Activated CD8-positive, alpha-beta memory T cell treated with anti-CD3 and anti-CD28 coated beads, Interleukin-2, amount 50 U/mL, for 48 hours (primary cell): ENCODE results near the gene TFG.
"Not testable (repeated sequence)": the region's sequence is repeated elsewhere in the genome, so short reads cannot be mapped to it uniquely, and the experiment has no call there.

Experiments used
- DNase-seq: peaks from one replicate; pipeline ENCODE4 v3.0.0-alpha.2; 2020

The TFG gene

DNA sequence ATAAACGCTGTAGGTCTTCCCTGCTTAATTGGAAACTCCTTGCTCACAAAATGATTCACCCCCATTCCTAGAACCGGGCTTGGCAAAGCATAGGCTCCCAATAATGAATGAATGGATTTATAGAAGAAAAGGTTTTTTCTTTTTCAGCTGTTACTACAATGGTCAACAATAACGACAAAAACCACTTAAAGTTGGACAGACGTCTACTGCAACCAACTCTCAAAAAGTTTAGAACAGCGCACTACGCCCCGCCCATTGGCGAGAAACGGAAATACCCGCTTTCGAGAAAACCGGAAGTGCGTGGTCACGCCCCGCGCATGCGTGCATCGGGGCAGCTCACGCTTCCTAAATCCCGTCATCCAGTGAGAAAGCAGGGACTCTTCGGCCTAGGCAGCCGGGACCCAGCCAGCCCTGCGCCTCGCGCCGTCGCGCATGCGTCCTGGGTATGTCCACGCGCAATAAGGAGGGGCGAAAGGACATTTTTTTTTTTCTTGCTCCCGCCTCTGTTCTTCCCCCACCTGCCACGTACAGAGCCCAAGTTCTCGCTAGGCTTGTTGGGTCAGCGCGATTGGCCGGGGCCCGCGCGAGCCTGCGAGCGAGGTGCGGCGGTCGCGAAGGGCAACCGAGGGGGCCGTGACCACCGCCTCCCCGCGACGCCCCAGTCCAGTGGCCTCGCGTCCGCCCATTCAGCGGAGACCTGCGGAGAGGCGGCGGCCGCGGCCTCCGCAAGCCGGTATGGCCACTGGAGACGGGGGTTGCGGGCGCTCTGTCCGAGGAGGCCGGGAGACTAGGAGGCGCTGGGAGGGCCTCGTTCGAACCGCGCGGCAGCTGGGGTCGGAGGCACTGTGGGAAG lies at the start of gene TFG:
TSS of gene TFG (plus strand) at position 506 of the 853 bp plus-strand sequence. CDS start 4,192 bp downstream, outside the sequence.
- peak; percentile 98 for DNase-seq

DNA sequence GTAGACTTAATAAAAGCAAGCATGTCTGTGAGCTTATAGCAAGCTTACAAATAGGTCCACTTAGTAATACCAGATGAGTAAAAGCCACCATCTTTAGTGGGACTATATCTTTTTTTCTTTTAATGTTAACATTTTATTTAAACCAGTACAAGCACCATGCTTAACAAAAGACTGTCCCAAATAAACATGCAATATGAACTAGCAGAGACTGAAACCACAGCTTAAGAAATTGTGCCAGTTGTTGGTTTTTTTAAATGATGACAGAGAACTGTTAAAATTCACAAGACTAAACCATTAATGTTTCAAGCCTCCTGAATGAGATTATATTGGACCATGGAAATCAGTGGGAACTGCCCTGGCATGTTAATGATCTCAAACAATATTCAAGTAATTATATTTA lies 48.0 kb upstream of the TFG start:
- DNase-seq = not testable (repeated sequence)

DNA sequence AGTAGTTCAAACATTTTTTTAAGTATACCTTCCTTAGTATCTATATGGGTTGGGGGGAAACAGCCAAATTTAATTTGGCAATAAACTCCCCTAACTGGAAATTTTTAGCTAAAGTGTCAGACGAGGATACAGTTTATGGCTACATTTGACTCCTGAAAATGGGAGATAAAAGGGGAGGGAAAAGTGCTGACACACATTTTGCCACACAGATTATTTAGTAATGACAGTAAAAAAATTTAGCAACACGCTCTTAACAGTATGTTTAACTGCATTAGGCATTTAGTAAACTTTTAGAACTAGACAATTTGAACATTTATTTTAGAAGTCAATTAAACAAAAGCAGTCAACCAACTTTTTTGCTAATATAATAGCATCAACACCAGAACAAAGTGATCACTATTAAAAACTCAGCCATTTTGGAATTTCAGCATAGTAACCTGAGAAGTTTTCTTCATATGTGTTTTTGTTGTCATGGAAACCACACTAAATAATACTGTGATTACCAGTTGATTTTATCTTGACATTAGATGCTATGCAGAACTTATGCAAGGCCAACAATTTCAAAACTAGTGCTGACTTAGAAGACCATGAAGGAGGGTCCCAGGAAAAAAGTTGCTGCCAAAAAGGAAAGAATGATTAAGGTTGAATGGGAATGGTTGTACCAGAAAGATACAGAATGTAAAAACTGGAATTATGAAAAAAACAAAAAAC lies 47.0 kb upstream of the TFG start:
- DNase-seq = no peak

DNA sequence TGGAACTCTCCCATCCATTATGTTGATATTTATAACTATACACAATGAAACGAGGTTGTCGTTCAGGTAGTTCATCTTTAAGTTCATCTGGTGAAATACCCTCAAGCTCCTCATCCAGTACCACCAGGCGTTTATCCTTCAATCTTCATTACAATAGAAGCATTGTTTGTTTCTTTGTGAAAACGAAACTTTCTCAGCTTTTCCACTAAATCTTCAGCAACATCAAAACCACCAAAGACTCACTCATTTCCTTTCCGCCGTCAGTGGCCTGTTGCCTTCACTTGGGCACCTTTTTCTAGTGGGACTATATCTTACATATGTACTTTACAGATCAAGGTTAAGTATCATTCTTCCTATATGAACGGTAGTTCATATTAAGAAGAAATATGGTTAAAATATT lies 44.1 kb upstream of the TFG start:
- no peak for DNase-seq

DNA sequence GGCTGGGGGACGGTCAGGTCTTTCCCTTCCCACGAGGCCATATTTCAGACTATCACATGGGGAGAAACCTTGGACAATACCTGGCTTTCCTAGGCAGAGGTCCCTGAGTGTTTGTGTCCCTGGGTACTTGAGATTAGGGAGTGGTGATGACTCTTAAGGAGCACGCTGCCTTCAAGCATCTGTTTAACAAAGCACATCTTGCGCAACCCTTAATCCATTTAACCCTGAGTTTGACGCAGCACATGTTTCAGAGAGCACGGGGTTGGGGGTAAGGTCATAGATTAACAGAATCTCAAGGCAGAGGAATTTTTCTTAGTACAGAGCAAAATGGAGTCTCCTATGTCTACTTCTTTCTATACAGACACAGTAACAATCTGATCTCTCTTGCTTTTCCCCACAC lies 42.6 kb upstream of the TFG start:
- DNase-seq = not testable (repeated sequence)

DNA sequence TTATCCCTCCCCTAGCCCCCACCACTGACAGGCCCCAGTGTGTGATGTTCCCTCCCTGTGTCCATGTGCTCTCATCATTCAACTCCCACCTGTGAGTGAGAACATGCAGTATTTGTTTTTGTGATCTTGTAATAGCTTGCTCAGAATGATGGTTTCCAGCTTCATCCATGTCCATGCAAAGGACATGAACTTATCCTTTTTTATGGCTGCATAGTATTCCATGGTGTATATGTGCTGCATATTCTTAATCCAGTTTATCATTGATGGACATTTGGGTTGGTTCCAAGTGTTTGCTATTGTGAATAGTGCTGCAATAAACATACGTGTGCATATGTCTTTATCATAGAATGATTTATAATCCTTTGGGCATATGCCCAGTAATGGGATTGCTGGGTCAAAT lies 42.0 kb upstream of the TFG start:
- DNase-seq = not testable (repeated sequence)

DNA sequence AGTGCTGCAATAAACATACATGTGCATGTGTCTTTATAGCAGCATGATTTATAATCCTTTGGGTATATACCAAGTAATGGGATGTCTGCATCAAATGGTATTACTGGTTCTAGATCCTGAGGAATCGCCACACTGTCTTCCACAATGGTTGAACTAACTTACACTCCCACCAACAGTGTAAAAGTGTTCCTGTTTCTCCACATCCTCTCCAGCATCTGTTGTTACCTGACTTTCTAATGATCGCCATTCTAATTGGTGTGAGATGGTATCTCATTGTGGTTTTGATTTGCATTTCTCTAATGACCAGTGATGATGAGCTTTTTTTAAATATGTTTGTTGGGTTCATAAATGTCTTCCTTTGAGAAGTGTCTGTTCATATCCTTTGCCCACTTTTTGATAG lies 38.3 kb upstream of the TFG start:
- not testable (repeated sequence) for DNase-seq

DNA sequence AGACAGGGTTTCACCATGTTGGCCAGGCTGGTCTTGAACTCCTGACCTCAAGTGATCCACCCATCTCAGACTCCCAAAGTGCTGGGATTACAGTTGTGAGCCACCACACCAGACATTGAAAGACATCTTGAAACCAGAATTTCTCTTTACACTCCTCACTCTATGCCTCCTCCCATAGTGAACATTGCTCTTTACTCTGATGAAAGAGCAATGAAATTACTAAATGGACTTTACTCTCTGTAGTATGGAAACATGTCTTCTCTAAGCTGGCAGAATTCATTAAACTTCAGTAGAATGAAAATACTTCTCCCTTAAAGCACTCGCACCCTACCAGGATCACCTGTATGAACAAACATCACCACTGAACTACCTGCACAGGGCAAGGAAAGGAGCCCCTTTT lies 27.8 kb upstream of the TFG start:
- no peak for DNase-seq

DNA sequence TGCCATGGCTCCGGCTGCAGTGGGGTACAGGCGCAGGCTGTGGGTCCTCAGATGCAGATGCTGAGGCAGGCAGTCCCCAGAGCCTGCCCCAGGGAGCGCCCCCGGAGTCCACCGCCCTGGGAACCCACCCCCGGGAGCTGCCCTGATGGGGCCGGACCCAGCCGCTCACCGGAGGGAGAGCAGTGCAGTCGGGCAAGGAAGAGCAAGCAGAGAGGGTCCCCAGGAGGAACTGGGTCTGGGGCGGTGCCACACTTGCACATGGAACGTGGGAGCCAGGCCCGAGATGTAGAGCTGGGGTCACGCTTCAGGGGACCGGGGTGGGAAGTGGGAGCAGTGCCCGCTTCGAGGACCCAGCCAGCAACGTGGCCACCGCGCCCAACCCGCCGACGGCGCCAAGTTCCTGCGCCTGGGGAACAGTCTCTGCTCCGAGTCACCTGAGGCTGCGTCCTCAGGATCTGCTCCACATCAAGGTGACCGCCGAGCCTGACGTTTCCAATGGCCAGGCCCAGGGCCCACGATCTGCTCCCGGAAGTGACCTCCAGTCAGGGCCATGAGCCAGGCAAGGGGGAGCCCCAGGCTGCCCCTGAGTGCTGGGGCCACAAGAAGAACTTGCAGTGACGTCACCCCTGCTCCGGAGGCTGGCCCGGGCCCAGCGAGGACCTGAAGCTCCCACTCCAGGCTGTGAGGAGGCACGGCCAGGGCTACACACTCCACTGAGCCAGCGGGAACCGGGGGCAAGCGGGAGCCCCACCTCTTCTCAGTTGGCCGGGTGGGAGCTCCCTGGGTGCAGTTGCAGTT lies 27.0 kb upstream of the TFG start:
- DNase-seq = no peak

DNA sequence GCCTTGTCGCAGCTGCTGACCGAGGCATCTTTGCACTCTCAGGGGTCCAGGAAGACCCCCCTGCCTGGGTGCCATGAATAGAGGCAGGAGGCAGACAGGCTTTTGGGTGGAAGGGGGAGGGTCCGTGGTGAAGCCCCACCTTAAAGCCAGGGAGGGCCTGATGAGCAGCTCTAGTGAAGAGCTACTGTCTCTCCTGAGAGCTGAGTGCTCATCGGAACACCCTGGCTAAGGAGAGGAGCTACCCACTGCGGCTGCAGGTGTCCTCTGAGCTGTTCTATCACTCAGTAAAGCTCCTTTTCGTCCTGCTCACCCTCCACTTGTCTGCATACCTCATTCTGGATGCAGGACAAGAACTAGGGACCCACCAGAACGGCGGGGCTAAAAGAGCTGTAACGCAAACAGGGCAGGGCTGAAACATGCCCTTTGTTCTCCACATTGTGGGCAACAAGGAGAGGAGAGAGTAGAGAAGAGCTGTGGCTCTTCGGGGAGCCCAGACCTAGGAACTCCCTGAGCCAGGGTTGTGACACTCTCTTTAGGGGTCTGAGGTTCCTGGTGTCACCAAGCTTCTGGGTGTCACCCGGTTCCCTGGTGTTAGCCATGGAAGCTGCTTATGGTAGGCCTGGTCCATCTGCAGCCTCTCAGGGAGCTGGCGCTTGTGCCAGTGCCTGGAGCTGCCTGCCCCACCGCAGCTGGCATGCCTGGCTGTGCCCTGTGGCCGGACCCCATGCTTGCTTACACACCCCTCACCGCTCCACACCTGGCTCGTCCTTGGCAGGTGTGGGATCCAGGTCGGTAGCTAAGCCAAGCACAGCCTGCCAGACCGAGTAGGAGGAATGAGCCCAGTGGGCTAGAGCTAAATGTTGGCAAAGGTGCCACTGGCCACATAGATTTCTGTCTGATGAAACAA lies 26.2 kb upstream of the TFG start:
- no peak for DNase-seq

DNA sequence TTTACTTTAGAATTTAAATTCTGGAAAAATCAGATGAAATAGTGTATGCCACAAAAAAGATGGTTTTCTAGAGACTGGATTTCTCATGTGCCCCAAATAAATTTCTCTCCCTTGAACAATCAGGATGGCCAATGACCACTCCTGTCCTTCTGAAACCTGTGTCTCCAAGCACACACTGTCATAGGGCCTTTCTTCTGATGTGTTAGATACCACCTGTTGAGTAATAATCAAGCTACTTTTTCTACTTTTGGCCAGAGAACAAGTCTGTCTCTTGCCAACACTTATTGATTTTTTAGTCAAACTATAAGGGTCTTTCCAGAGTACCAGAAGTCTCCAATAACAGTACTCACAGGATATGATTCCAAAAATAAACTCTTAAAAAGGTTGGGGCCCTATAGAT lies 16.1 kb upstream of the TFG start:
- no peak for DNase-seq

DNA sequence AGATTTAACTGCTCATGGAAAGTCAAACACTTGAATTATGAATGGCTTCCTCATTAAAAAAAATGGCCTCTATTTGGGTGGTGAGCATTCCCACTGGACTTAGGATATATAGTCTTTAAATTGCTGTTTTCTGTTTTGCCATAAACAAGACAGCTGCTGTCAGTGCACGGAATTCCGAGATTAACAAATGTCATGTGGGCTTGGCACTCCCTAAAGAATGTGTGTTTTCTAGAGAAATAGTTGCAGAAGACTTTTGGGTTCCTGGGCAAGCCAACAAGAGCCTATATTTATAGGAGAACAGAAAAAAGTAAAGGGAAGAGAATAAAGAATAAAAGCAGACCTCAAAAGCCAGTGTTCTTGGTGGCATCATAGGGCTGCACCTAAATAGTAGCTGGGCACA lies 13.6 kb upstream of the TFG start:
- DNase-seq = no peak

DNA sequence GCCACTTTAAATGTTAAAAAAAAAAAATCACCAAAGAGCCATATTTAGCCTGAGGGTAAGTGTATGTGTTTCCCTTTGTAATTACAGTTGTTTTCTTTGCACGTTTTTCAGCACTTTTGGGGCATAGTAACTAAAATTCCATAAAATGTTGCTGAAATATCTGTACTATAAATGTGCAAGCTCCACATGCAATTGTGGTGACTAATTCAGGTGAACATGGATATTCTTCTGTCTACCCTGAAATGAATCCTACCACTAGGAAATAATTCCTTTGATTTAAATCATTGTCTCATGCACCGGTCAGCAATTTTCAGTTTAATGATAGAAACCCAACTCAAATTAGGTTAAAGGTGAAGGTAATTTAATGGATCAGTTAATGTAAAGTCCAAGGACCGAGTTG lies 13.1 kb upstream of the TFG start:
- no peak for DNase-seq

DNA sequence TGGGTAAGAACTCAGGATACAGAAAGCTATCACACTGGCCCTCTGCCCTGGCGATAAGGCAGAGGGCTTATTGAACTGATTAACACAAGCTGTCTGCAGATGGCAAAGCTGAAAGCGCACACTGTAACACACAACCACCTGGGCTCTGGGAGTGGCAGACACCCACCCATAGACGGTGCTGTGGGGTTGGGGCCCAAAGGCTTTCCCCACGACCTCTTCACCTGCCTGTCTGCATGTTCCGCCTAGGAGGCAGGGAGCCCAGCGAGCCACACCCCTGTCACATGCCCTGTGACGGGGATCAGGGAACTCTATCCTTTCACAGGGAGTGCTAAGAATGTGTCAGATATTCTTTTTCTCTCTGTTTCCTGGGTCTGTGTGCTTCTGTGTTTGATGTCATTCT lies 12.1 kb upstream of the TFG start:
- no peak for DNase-seq

DNA sequence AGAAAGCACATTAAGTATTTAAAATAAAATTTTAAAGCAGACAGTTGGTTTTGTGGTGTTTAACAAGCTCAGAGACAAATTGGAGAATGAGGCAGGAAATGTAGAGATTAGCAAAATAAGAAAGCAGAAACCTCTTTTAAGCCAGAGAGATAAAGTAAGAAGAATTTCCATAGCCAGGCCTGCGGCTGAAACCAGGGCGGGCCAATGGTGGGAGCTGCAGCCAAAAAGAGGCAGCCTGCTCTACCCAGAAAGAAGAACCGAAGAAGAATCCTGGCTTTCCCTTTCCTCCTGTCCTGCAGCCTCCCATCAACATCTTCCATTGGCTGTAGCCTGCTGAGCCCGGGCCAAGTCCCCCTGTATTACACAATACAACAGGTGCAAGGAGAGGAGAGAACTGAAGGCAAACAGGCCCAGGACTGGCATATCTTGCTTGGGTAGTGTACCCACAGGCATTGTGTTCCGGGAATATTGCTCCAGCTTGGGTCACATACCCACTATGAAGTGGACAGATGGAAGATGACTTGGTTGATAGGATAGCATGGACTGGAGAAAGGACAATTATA lies 11.5 kb upstream of the TFG start:
- DNase-seq = no peak

DNA sequence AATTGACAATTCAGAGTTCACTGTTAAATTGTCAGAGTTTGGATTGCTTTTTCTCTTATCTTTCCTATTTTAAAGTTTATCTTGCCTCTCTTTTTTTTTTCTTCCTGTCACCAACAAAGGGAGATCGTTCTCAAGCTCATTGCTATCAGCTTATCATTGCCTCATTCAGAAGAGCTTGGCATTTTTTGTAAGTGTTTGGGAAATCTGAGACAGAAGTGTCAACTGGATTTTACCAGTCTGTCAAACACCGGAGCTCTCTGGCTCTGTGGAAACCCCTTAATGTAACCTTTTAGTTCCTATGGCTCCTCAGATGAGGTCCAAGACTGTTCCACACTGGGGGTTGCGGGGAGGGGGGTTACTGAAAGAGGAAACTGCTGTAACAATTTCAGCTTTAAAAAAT lies 10.6 kb upstream of the TFG start:
- no peak for DNase-seq

DNA sequence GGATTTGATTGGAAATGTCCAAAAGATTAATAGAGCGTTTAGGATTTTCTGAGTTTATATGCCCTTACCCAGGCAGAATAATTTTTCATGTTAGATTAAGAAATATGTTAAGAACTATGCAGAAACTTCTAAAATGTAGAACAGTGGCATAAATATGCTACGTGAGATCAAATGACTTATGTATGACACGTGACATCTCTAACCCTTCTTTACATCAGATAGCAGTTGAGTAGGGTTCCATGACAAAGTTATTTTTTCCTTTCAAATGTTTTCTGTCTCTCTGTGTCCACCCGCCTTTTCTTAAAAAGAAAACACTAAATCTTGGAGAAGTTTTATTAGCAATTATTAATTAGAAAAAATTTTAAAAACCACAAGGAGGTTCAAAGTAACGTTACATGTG lies 8.6 kb upstream of the TFG start:
- DNase-seq = no peak

DNA sequence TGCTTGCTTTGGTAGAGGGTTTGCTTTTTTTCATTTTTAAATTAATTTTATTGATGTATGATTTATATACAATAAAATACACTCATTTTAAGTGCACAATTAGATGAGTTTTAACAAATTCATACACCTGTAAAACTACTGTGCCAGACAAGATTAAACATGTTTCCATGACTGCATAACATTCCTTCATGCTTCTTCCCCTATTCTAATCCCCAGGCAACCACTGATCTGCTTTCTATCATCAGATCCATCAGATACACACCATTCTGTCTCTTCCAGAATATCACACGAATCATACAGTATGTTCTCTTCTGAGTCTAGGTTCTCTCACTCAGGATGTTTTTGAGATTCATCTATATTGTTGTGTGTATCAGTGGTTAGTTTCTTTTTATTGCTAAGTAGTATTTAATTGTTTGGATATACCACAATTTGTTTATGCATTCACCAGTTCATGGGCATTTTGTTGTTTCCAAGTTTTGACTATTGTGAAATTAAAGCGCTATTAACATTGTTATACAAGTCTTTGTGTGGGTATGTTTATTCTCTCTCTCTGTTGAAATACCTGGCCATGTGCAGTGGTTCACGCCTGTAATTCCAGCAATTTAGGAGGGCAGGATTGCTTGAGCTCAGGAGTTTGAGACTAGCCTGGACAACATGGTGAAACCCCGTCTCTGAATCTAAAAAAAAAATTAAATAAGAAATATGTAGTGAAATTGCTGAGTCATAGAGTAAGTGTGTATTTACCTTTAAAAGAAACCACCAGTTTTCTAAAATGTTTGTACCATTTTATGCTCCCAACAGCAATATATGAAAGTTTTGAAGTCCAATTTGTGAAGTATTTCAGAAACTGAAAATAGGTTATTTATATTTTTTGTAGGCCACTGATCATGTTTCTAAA lies 7.0 kb upstream of the TFG start:
- no peak for DNase-seq

DNA sequence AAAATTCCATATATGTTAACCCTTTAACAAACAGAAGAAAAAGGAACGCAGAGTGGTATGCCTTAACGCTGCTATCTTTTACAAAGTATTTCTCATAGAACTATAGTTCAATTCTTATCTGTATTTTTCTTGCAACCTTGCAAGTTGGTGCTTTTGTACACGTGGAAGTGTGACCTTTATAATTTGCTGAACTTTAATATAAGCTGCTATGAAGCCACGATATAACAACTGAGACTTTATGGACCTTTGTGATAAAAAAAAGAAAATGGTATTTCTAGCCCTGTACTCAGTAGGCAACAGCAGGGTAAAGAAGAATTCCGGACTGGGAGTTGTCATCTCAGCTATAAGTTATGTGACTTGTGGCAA lies 6.3 kb upstream of the TFG start:
- no peak for DNase-seq

DNA sequence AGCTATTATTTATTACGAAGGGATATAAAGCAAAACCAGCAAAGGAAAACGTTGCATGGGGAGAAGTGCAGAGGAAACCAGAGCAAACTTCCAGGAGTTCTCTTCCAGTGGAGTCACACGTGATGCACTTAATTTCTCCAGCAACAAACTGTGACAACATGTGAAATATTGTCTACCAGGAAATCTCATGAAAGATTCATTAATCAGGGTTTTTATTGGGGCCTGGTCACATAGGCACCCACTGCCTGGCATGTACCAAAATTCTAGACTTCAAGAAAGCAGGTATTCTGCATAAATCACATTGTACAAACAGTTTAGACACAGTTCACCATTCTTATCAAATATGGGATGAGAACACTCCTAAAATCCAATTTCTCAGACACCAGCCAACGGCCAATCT lies 5.4 kb upstream of the TFG start:
- DNase-seq = no peak

DNA sequence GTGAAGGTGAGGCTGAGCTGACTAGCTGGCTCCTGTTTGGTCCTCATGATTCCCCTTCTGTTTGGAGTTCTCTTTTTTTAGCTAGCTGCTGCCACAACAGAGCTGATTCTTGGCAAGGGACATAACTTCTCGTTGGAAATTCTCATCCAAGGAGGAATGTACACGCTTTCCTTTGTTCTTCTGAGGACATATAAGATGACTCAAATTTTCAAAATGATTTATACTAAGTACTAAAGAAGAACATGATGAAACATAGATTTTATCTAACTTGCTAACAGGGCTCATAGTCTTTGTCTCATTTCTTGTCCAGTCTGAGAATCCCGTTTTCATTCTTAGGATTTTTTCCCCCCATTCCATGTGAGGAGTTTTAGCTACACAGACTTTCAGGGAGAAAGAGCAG lies 2.9 kb upstream of the TFG start:
- DNase-seq = no peak
